Breast epithelium (tissue), 3 donors: ENCODE data around the gene EPHA6.

Experiments
- CTCF ChIP-seq, 3 donors: fragments of 450-650 bp; IDR thresholded peaks; one replicate each; pipeline ENCODE4 v1.5.1; 2016 to 2017; ENCODE audit warnings: antibody characterized with exemption in 3 of 3, mild to moderate bottlenecking in 3 of 3, moderate library complexity in 3 of 3
- POLR2A ChIP-seq: fragments of 450-650 bp; IDR thresholded peaks from one replicate; pipeline ENCODE4 v1.6.1; 2016; ENCODE audit warnings: antibody characterized with exemption, mild to moderate bottlenecking, moderate library complexity

- TF ChIP-seq CTCF (IDR thresholded peaks at IDR 0.05) (no peak), POLR2A (no peak)
These were observed 324.6 kb downstream of the EPHA6 start for GRCh38 chr3:97138914-97139541.
